ENCODE data around the gene SEZ6L2. TPM values are rescaled to one million over a fixed set of nuclear protein-coding genes. Genes with fewer than 3 reads are reported as not detected.

SEZ6L2 gene
- total RNA-seq, 6 experiments from 2014 or later: 1.5 to 4.5 (median 3.9) TPM

DNA sequence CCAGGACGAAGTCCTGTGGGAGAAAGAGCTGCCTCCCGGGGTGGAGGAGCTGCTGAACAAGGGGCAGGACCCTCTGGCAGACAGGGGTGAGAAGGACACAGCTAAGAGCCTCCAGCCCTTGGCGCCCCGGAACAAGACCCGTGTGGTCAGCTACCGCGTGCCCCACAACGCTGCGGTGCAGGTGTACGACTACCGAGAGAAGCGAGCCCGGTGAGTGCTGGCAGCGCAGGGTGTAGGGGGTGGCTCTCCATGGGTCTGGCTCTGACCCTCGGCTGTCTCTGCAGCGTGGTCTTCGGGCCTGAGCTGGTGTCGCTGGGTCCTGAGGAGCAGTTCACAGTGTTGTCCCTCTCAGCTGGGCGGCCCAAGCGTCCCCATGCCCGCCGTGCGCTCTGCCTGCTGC, 57.7 kb downstream of the SEZ6L2 start:
- DNase-seq: no peak
- TF ChIP-seq, protein P1, sequence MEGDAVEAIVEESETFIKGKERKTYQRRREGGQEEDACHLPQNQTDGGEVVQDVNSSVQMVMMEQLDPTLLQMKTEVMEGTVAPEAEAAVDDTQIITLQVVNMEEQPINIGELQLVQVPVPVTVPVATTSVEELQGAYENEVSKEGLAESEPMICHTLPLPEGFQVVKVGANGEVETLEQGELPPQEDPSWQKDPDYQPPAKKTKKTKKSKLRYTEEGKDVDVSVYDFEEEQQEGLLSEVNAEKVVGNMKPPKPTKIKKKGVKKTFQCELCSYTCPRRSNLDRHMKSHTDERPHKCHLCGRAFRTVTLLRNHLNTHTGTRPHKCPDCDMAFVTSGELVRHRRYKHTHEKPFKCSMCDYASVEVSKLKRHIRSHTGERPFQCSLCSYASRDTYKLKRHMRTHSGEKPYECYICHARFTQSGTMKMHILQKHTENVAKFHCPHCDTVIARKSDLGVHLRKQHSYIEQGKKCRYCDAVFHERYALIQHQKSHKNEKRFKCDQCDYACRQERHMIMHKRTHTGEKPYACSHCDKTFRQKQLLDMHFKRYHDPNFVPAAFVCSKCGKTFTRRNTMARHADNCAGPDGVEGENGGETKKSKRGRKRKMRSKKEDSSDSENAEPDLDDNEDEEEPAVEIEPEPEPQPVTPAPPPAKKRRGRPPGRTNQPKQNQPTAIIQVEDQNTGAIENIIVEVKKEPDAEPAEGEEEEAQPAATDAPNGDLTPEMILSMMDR (IDR thresholded peaks at IDR 0.05): no peak
- H3K36me3 Mint-ChIP-seq (ENCODE audit: low read depth): peaks cover 45% of the 10 kb centered on the region
- peaks cover 3% of the 10 kb centered on the region; the same call in 1 of the 2 replicates for H3K27me3 Mint-ChIP-seq (ENCODE audit: insufficient read depth)
- no peak overlapping the region for H3K27ac Mint-ChIP-seq
- no peak overlapping the region for H3K4me3 Mint-ChIP-seq
- no peaks in the 10 kb centered on the region for H3K9me3 Mint-ChIP-seq
- H3K4me1 Mint-ChIP-seq (ENCODE audit: low read depth): no peaks in the 10 kb centered on the region

DNA sequence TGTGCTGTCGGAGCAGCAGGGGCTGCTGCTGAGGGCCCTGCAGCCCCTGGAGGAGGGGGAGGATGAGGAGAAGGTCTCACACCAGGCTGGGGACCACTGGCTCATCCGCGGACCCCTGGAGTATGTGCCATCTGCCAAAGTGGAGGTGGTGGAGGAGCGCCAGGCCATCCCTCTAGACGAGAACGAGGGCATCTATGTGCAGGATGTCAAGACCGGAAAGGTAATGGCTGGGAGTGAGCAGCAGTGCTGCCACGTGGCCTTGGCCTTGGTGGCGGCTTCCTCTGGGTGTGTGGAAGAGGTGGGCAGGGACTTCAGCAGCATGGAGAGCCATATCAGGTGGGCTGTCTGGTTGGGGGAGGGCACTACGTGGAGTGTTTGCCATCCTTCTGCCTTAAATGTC, 59.1 kb downstream of the SEZ6L2 start:
- Mint-ChIP-seq H3K9me3 (no peaks in the 10 kb centered on the region), H3K36me3 (ENCODE audit: low read depth) (peaks cover 45% of the 10 kb centered on the region), H3K27me3 (ENCODE audit: insufficient read depth) (no peaks in the 10 kb centered on the region; the same call in 1 of the 2 replicates), H3K4me3 (no peak overlapping the region), H3K4me1 (ENCODE audit: low read depth) (0 out of 2 replicates have a peak, but pooled peaks cover 5% of the 10 kb centered on the region), H3K27ac (no peak overlapping the region)
- TF ChIP-seq, protein P1 (IDR thresholded peaks at IDR 0.05): no peak
- DNase-seq: no peak

DNA sequence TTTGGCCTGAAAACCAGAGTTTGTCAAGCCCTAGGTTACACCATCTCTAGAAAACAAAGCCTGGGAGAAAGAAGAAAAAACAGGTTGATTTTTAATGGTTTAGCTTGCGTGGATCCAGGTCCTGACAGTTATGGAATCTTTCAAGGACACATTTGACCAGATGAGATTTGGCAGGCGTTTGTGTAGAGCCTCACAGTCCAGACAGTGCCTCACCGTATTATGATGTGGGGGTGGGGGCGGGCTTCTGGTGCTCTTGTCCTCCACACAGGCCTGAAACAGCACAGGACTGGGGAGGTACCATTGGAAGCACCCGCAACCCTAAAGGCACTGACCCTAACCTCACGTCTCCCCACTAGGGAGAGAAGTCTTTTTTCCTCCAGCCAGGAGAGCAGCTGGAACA, 59.5 kb downstream of the SEZ6L2 start:
- Mint-ChIP-seq H3K4me3 (no peak overlapping the region), H3K9me3 (no peaks in the 10 kb centered on the region), H3K36me3 (ENCODE audit: low read depth) (peaks cover 41% of the 10 kb centered on the region), H3K27ac (no peak overlapping the region), H3K4me1 (ENCODE audit: low read depth) (0 out of 2 replicates have a peak, but pooled peaks cover 5% of the 10 kb centered on the region), H3K27me3 (ENCODE audit: insufficient read depth) (no peaks in the 10 kb centered on the region; the same call in 1 of the 2 replicates)
- DNase-seq: no peak
- TF ChIP-seq, protein P1 (IDR thresholded peaks at IDR 0.05): no peak

DNA sequence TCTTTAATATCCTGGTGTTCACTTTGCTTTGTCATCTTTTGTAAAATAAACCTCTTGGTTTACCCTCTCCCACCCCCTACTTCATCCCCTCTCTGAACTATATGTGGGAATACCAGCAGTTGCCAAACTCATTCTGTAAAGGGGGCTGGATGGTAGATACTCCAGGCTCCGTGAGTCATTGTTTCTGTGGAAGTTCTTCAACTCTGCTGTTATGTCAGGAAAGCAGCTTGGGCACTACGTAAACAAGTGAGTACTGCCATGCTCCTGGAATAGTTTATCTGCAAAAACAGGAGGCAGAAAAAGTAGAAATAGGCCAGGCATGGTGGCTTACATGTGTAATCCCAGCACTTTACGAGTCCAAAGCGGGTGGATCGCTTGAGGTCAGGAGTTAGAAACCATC, 61.5 kb downstream of the SEZ6L2 start:
- Mint-ChIP-seq H3K27ac (no peak overlapping the region), H3K4me1 (ENCODE audit: low read depth) (0 out of 2 replicates have a peak, but pooled peaks cover 5% of the 10 kb centered on the region), H3K9me3 (no peaks in the 10 kb centered on the region), H3K4me3 (no peak overlapping the region), H3K27me3 (ENCODE audit: insufficient read depth) (peaks cover 1% of the 10 kb centered on the region), H3K36me3 (ENCODE audit: low read depth) (peaks cover 42% of the 10 kb centered on the region)
- no peak for DNase-seq
- TF ChIP-seq, protein P1 (IDR thresholded peaks at IDR 0.05): no peak

DNA sequence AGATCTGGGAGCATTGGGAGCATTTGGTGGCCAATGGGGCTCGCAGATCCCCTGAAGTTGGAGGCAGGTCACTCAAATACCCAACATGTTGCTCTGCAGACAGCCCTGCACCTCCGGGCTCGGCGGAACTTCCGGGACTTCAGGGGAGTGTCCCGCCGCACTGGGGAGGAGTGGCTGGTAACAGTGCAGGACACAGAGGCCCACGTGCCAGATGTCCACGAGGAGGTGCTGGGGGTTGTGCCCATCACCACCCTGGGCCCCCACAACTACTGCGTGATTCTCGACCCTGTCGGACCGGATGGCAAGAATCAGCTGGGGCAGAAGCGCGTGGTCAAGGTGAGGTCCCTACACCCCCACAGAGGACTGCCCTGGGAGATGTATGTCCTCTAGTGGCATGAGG, 62.7 kb downstream of the SEZ6L2 start:
- H3K27ac Mint-ChIP-seq: no peak overlapping the region
- no peak overlapping the region for H3K4me3 Mint-ChIP-seq
- H3K9me3 Mint-ChIP-seq: no peaks in the 10 kb centered on the region
- peaks cover 46% of the 10 kb centered on the region for H3K36me3 Mint-ChIP-seq (ENCODE audit: low read depth)
- DNase-seq: no peak
- 0 out of 2 replicates have a peak, but pooled peaks cover 5% of the 10 kb centered on the region for H3K4me1 Mint-ChIP-seq (ENCODE audit: low read depth)
- TF ChIP-seq, protein P1 (IDR thresholded peaks at IDR 0.05): no peak
- H3K27me3 Mint-ChIP-seq (ENCODE audit: insufficient read depth): peaks cover 1% of the 10 kb centered on the region
